ENCODE data around the gene MACROD2.
A peak's percentile ranks its signal among the peaks of the same experiment; 100 is the strongest.

MACROD2 gene

GRCh38 chr20:14807224-14807623 lies 811.9 kb downstream of the MACROD2 start:
- no peak for TF ChIP-seq CTCF (conservative IDR thresholded peaks at IDR 0.05; ENCODE audit: control insufficient read depth, insufficient read depth, low read depth, low read length)
- DNase-seq (ENCODE audit: low read depth), result no peak
- H3K4me3 ChIP-seq (ENCODE audit: control insufficient read depth, low read depth, low read length), result no peak overlapping the region

GRCh38 chr20:14815340-14815739 lies 820.0 kb downstream of the MACROD2 start:
- no peak overlapping the region for H3K4me3 ChIP-seq (ENCODE audit: control insufficient read depth, low read depth, low read length)
- DNase-seq (ENCODE audit: low read depth), result no peak
- no peak for TF ChIP-seq CTCF (conservative IDR thresholded peaks at IDR 0.05; ENCODE audit: control insufficient read depth, insufficient read depth, low read depth, low read length)

GRCh38 chr20:14816471-14816870 lies 821.2 kb downstream of the MACROD2 start:
- no peak overlapping the region for H3K4me3 ChIP-seq (ENCODE audit: control insufficient read depth, low read depth, low read length)
- TF ChIP-seq CTCF (conservative IDR thresholded peaks at IDR 0.05; ENCODE audit: control insufficient read depth, insufficient read depth, low read depth, low read length), result no peak
- DNase-seq (ENCODE audit: low read depth), result no peak

GRCh38 chr20:14817101-14817500 lies 821.8 kb downstream of the MACROD2 start:
- no peak overlapping the region for H3K4me3 ChIP-seq (ENCODE audit: control insufficient read depth, low read depth, low read length)
- no peak for TF ChIP-seq CTCF (conservative IDR thresholded peaks at IDR 0.05; ENCODE audit: control insufficient read depth, insufficient read depth, low read depth, low read length)
- DNase-seq (ENCODE audit: low read depth), result peak; percentile 11

- no peak for DNase-seq (ENCODE audit: low read depth)
- no peak for TF ChIP-seq CTCF (conservative IDR thresholded peaks at IDR 0.05; ENCODE audit: control insufficient read depth, insufficient read depth, low read depth, low read length)
- no peak overlapping the region for H3K4me3 ChIP-seq (ENCODE audit: control insufficient read depth, low read depth, low read length)
Observed at GRCh38 chr20:14820771-14821170, 825.5 kb downstream of the MACROD2 start.

GRCh38 chr20:14821251-14821650 lies 825.9 kb downstream of the MACROD2 start:
- H3K4me3 ChIP-seq (ENCODE audit: control insufficient read depth, low read depth, low read length), result no peak overlapping the region
- no peak for TF ChIP-seq CTCF (conservative IDR thresholded peaks at IDR 0.05; ENCODE audit: control insufficient read depth, insufficient read depth, low read depth, low read length)
- DNase-seq (ENCODE audit: low read depth), result no peak

- no peak for TF ChIP-seq CTCF (conservative IDR thresholded peaks at IDR 0.05; ENCODE audit: control insufficient read depth, insufficient read depth, low read depth, low read length)
- H3K4me3 ChIP-seq (ENCODE audit: control insufficient read depth, low read depth, low read length), result no peak overlapping the region
- DNase-seq (ENCODE audit: low read depth), result no peak
Observed at GRCh38 chr20:14824996-14825395, 829.7 kb downstream of the MACROD2 start.
